RWPE1 (cell line): ENCODE measurements around the gene PNPLA8.

Experiments
- CTCF ChIA-PET: fragments of 350-600 bp; sonication (Branson Sonifier 250); formaldehyde crosslinking; extraction: SDS; loops from one replicate; lab custom pipeline; 2021; lab: Yijun Ruan, JAX
- POLR2A ChIA-PET: fragments of 400-600 bp; formaldehyde crosslinking; extraction: SDS; loops from one replicate; lab custom pipeline; 2020; ENCODE audit warnings: antibody characterized with exemption; ENCODE audit not compliant: low non-redundant PET; lab: Yijun Ruan, JAX
- DNase-seq: peaks from one replicate; pipeline ENCODE4 v3.0.0; 2012; ENCODE audit warnings: low spot score
- H3K27ac ChIP-seq: fragments of 450-650 bp; 2 replicates; pipeline ENCODE4 v1.5.1; 2017
- CTCF ChIP-seq: fragments of 450-650 bp; conservative IDR thresholded peaks from 2 replicates; pipeline ENCODE4 v1.5.1; 2017; ENCODE audit warnings: low read depth, mild to moderate bottlenecking

PNPLA8 gene

GRCh38 chr7:108425714-108426275 is 100.1 kb downstream of the PNPLA8 start:
- no peak for TF ChIP-seq CTCF
- ChIA-PET POLR2A (no interaction called here), CTCF (no interaction called here)
- DNase-seq = no peak
- no peak overlapping the region for H3K27ac ChIP-seq

GRCh38 chr7:108424013-108424412 is 101.9 kb downstream of the PNPLA8 start:
- no peak overlapping the region for H3K27ac ChIP-seq
- ChIA-PET CTCF (interaction anchor here (1.1 kb wide), 1 partner anchor 9 kb away, joined by 3 read pairs; no protein-coding TSS in a partner anchor), POLR2A (no interaction called here)
- TF ChIP-seq CTCF = no peak
- DNase-seq = no peak

DNA sequence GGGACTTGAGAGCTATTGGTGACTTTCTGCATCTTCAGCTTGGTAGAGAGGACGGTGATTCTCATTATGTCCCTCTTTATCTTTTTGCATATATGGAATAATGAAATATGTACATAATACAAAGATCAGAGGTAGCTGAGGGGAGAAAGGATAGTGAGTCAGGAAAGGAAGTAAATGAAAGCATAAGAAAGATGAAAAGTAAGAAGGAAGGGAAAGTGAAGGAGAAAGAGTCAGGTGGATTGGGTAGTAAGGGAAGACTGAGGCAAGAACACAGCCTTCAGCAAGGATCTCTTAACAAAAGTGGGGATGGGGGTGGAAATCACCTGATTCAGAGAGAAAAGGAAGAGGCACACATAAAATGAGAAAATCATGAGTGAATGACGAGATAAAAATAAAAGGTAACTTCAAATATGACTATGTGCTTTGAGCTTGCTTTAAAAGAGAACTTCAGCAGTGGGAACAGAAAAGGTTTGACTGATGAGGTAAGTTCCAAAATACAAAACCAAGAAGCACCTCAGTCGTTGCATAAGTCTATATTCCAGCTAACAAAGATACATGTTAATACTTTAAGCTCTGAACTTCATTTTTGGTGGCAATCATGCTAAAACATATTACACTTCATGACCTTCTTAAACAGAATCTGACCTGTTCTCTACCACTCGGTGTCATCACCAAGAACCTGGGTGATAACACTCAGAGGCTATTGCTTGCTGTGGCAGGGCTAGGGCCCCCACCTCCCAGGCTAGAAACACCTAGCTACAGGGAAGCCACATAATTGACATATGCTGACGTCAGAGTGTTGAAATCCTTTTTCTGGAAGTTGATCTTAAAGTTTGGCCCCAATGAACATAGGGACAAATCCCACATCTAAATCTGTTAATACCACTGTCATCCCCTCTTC is 102.6 kb downstream of the PNPLA8 start:
- POLR2A ChIA-PET = no interaction called here
- CTCF ChIA-PET = interaction anchor here (1.1 kb wide), 1 partner anchor 10 kb away, joined by 3 read pairs; no protein-coding TSS in a partner anchor
- no peak overlapping the region for H3K27ac ChIP-seq
- no peak for DNase-seq
- TF ChIP-seq CTCF = no peak

DNA sequence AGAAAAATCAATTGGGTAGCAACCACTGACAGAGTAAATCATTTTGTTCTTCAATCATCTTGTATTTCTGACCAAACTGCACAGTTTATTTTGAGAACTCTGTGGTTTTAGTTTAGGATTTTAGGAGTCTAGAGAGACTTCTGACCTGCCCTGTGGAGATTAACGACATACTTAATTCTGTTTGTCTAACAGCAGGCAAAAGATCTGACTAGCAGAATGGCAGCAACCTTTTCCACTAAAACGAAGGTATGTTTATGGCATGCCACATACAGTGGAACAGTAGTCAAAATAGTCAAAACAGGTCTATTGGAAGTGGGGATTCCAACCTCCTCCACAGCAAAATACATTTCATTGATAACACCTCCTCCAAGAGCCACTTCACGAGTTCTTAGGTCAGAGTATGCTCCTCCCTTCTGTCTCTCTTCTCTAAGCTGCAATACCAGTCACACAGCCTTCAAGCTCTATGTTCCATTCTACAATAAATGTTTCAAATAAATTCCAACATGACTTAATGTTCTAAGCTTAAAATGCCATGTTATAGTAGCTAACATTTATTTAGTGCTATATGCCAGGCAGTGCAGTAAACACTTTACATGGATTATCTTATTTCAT is 104.1 kb downstream of the PNPLA8 start:
- no peak for DNase-seq
- ChIA-PET CTCF (no interaction called here), POLR2A (no interaction called here)
- H3K27ac ChIP-seq = no peak overlapping the region
- no peak for TF ChIP-seq CTCF
